Parathyroid adenoma (tissue), 2 donors: Measurements from ENCODE around the gene CFTR.

ENCODE experiments used
- H2AFZ ChIP-seq: fragments of 300-600 bp; sonication (generic); one replicate; pipeline ENCODE4 v1.7.0; 2017; ENCODE audit warnings: antibody characterized with exemption, mild to moderate bottlenecking
- H3K27ac ChIP-seq: fragments of 300-600 bp; sonication (generic); one replicate; pipeline ENCODE4 v1.7.0; 2017
- H3K27me3 ChIP-seq: fragments of 300-600 bp; sonication (generic); one replicate; pipeline ENCODE4 v1.7.0; 2017; ENCODE audit warnings: low read length; ENCODE audit not compliant: control insufficient read depth, insufficient read depth
- H3K36me3 ChIP-seq: fragments of 300-600 bp; sonication (generic); one replicate; pipeline ENCODE4 v1.7.0; 2017; ENCODE audit warnings: low read length; ENCODE audit not compliant: control insufficient read depth, insufficient read depth
- H3K4me1 ChIP-seq: fragments of 300-600 bp; sonication (generic); one replicate; pipeline ENCODE4 v1.7.0; 2017; ENCODE audit warnings: control low read depth
- H3K4me2 ChIP-seq: fragments of 300-600 bp; sonication (generic); one replicate; pipeline ENCODE4 v1.7.0; 2017; ENCODE audit warnings: low read length
- H3K4me3 ChIP-seq: fragments of 300-600 bp; sonication (generic); one replicate; pipeline ENCODE4 v1.7.0; 2017; ENCODE audit warnings: low read depth, low read length
- H3K79me2 ChIP-seq: fragments of 300-600 bp; sonication (generic); one replicate; pipeline ENCODE4 v1.7.0; 2017; ENCODE audit warnings: control low read depth
- H3K9ac ChIP-seq: fragments of 300-600 bp; sonication (generic); one replicate; pipeline ENCODE4 v1.7.0; 2017; ENCODE audit warnings: mild to moderate bottlenecking
- H3K9me3 ChIP-seq: fragments of 300-600 bp; sonication (generic); one replicate; pipeline ENCODE4 v1.7.0; 2017; ENCODE audit warnings: low read length; ENCODE audit not compliant: control insufficient read depth
- CTCF ChIP-seq: fragments of 300-600 bp; sonication (generic); IDR thresholded peaks from one replicate; pipeline ENCODE4 v1.7.0; 2017; ENCODE audit warnings: antibody characterized with exemption, mild to moderate bottlenecking
- donor health status: primary hyperparathyroidism.

CFTR gene

GRCh38 chr7:117637937-117638336 is 158.1 kb downstream of the CFTR start:
- TF ChIP-seq CTCF = no peak
- Histone ChIP-seq H3K9ac (no peak overlapping the region), H3K4me2 (no peak overlapping the region), H3K4me3 (no peak overlapping the region), H3K79me2 (no peaks in the 10 kb centered on the region), H3K27me3 (no peaks in the 10 kb centered on the region), H3K27ac (no peak overlapping the region), H2AFZ (no peak overlapping the region), H3K9me3 (no peaks in the 10 kb centered on the region), H3K36me3 (no peaks in the 10 kb centered on the region), H3K4me1 (no peaks in the 10 kb centered on the region)

GRCh38 chr7:117639966-117640365 is 160.1 kb downstream of the CFTR start:
- Histone ChIP-seq H3K9ac (no peak overlapping the region), H3K36me3 (no peaks in the 10 kb centered on the region), H3K4me3 (no peak overlapping the region), H3K27me3 (no peaks in the 10 kb centered on the region), H3K79me2 (no peaks in the 10 kb centered on the region), H3K4me2 (no peak overlapping the region), H2AFZ (no peak overlapping the region), H3K9me3 (no peaks in the 10 kb centered on the region), H3K27ac (no peak overlapping the region), H3K4me1 (no peaks in the 10 kb centered on the region)
- TF ChIP-seq CTCF = no peak

GRCh38 chr7:117640465-117640864 is 160.6 kb downstream of the CFTR start:
- Histone ChIP-seq H3K4me2 (no peak overlapping the region), H3K4me1 (no peaks in the 10 kb centered on the region)

GRCh38 chr7:117645481-117646165 is 165.8 kb downstream of the CFTR start:
- no peaks in the 10 kb centered on the region for H3K36me3 ChIP-seq
- no peak overlapping the region for H3K4me2 ChIP-seq
- no peak overlapping the region for H2AFZ ChIP-seq
- no peak overlapping the region for H3K27ac ChIP-seq
- H3K27me3 ChIP-seq = no peaks in the 10 kb centered on the region
- no peaks in the 10 kb centered on the region for H3K9me3 ChIP-seq
- no peaks in the 10 kb centered on the region for H3K79me2 ChIP-seq
- no peak for TF ChIP-seq CTCF
- H3K4me3 ChIP-seq = no peak overlapping the region
- no peaks in the 10 kb centered on the region for H3K4me1 ChIP-seq
- H3K9ac ChIP-seq = no peak overlapping the region

More at GRCh38 chr7:117640465-117640864, 160.6 kb downstream of the CFTR start:
- Histone ChIP-seq H3K9ac (no peak overlapping the region), H3K79me2 (no peaks in the 10 kb centered on the region), H3K27me3 (no peaks in the 10 kb centered on the region), H3K4me3 (no peak overlapping the region), H3K9me3 (no peaks in the 10 kb centered on the region), H3K27ac (no peak overlapping the region), H3K36me3 (no peaks in the 10 kb centered on the region), H2AFZ (no peak overlapping the region)
- TF ChIP-seq CTCF = no peak
